Stimulated activated CD4-positive, alpha-beta T cell treated with anti-CD3 and anti-CD28 coated beads, Interleukin-4, amount 100 ng/mL, for 48 hours (primary cell): ENCODE measurements around the gene FSCN2.
"Not testable (repeated sequence)": the region's sequence is repeated elsewhere in the genome, so short reads cannot be mapped to it uniquely, and the experiment has no call there.

Experiments
- DNase-seq, 2 donors: peaks; one replicate each; pipeline ENCODE4 v3.0.0-alpha.2; 2020; ENCODE audit warnings: low read depth in 2 of 2

FSCN2 gene

GRCh38 chr17:81577278-81578000, 49.3 kb downstream of the FSCN2 start:
- DNase-seq = no peak

DNA sequence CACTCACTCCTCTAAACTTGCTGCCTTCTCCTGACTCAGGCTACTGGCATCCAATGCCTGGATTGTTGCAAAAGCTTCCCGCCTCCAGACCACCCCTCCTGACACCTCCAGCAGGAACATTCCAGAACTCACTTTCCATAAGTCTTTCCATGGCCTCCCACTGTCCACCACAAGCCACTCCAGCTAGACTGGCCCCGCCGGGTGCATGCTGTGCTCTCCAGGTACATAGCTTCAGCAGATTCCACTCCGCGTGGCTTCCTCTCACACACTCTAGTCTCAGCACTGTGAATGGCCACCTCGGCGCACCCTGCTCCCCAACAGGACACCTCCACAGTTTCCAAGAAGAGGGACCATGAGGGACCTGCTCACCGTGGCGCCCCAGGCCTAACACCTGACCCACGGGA, 49.9 kb downstream of the FSCN2 start:
- DNase-seq = no peak

GRCh38 chr17:81578561-81579225, 50.5 kb downstream of the FSCN2 start:
- DNase-seq = no peak

DNA sequence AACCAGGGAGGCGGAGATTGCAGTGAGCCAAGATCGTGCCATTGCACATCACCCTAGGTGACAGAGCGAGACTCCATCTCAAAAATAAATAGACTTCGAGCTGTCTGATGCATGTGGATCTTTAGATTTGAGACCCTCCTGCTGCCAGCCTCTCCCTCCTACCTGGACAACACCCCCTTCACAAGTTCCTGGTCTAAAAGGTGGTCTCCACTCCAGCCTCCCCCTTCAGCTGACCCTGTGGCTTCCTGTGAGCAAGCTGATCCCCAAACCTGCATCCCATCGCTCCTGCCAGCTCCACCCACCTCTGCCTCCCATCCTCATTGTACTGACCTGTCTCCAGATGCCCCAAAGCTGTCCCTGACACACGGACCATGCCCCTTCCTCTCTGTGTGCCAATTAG, 51.1 kb downstream of the FSCN2 start:
- no peak for DNase-seq

DNA sequence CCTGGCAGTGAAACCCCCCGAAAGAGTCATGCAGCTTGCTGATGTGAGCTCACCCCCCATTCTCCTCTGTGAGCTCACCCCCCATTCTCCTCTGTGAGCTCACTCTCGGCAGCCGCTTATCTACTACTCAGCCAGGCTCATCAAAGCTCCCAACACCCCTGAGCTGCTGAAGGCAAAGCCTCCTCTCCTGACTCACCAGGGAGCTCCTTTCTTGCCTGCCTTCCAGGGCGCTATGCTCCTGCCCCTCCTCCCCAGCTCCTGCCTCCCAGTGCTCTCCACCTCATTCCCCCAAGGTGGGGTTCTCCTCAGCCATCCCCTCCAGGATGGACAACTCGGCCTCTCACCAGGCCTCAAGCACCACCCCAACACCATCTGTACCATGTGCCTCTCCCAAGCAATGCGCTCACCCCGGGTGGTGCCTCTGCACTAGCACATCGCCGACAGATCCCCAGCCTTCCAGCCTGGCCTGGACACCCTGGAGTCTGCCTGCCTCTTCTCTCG, 51.7 kb downstream of the FSCN2 start:
- DNase-seq = no peak

- DNase-seq = no peak
These were observed 52.3 kb downstream of the FSCN2 start for GRCh38 chr17:81580481-81580880.

GRCh38 chr17:81581758-81582157, 53.6 kb downstream of the FSCN2 start:
- DNase-seq = no peak

GRCh38 chr17:81582341-81582740, 54.2 kb downstream of the FSCN2 start:
- DNase-seq = no peak

GRCh38 chr17:81582749-81583148, 54.6 kb downstream of the FSCN2 start:
- DNase-seq = no peak

- no peak for DNase-seq
These were observed 55.6 kb downstream of the FSCN2 start for GRCh38 chr17:81583589-81584342.

DNA sequence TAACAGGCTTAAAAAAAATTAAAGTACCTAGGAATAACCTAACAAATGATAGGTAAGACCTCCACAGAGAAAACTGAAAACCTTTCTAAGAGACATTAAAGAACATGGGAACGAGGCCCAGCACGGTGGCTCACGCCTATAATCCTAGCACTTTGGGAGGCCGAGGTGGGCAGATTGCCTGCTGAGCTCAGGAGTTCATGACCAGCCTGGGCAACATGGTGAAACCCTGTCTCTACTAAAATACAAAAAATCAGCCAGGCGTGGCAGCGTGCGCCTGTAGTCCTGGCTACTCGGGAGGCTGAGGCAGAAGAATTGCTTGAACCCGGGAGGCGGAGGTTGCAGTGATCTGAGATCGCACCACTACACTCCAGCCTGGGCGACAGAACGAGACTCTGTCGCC, 56.6 kb downstream of the FSCN2 start:
- not testable (repeated sequence) for DNase-seq

GRCh38 chr17:81586096-81586495, 57.9 kb downstream of the FSCN2 start:
- DNase-seq = no peak
